Breast epithelium (tissue), 3 donors: ENCODE measurements around the gene TMEM237.

ENCODE experiments used
- CTCF ChIP-seq, 3 donors: fragments of 450-650 bp; IDR thresholded peaks; one replicate each; pipeline ENCODE4 v1.5.1; 2016 to 2017; ENCODE audit warnings: antibody characterized with exemption in 3 of 3, mild to moderate bottlenecking in 3 of 3, moderate library complexity in 3 of 3
- POLR2A ChIP-seq: fragments of 450-650 bp; IDR thresholded peaks from one replicate; pipeline ENCODE4 v1.6.1; 2016; ENCODE audit warnings: antibody characterized with exemption, mild to moderate bottlenecking, moderate library complexity

GRCh38 chr2:201628545-201628944 lies 14.8 kb downstream of the TMEM237 start:
- no peak for TF ChIP-seq CTCF (IDR thresholded peaks at IDR 0.05)
- no peak for TF ChIP-seq POLR2A
